Tibial artery (tissue), 4 donors: ENCODE results near the gene FNDC8.

Experiments
- DNase-seq, 2 donors: peaks; one replicate each; pipeline ENCODE4 v3.0.0-alpha.2; 2019
- H3K27ac ChIP-seq, 2 donors: fragments of 200-600 bp; sonication (generic) in 1 of 2; 1 replicate in 1 of 2; 2 replicates in 1 of 2; pipeline ENCODE4 v1.5.1; 2018 to 2019; ENCODE audit warnings: mild to moderate bottlenecking in 1 of 2
- H3K27me3 ChIP-seq, 2 donors: fragments of 200-600 bp; sonication (generic) in 1 of 2; one replicate each; pipeline versions ENCODE4 v1.5.1 to v1.6.0; 2016 to 2019
- H3K36me3 ChIP-seq, 3 donors: fragments of 200-600 bp; sonication (generic) in 2 of 3; one replicate each; pipeline ENCODE4 v1.5.1; 2016 to 2019; ENCODE audit warnings: mild to moderate bottlenecking in 2 of 3
- H3K4me1 ChIP-seq, 4 donors: fragments of 200-600 bp; sonication (generic) in 2 of 4; 1 replicate in 3 of 4; 2 replicates in 1 of 4; pipeline ENCODE4 v1.5.1; 2016 to 2019
- H3K4me3 ChIP-seq, 2 donors: fragments of 200-600 bp; sonication (generic) in 1 of 2; 1 replicate in 1 of 2; 2 replicates in 1 of 2; pipeline ENCODE4 v1.5.1; 2018 to 2019; ENCODE audit warnings: mild to moderate bottlenecking in 2 of 2
- H3K9me3 ChIP-seq, 3 donors: fragments of 200-600 bp; sonication (generic) in 1 of 3; one replicate each; pipeline ENCODE4 v1.5.1; 2016 to 2019
- CTCF ChIP-seq, 2 experiments: fragments of 200-600 bp in 1 of 2; fragments of 450-650 bp in 1 of 2; IDR thresholded peaks; one replicate each; pipeline ENCODE4 v1.5.1; 2017 to 2019; ENCODE audit warnings: antibody characterized with exemption in 2 of 2, mild to moderate bottlenecking in 1 of 2, moderate library complexity in 1 of 2
- intact Hi-C: fragments of 100-400 bp; cut with DNase I; formaldehyde crosslinking; loops from one replicate; pipeline ENCODE4 v1.15.0; 2023; ENCODE audit warnings: low total_unique reads

The FNDC8 gene

GRCh38 chr17:35154196-35155165 is 33.1 kb downstream of the FNDC8 start:
- no peaks in the 10 kb centered on the region for H3K4me1 ChIP-seq
- intact Hi-C loops: no loop called here
- H3K36me3 ChIP-seq: no peaks in the 10 kb centered on the region
- no peaks in the 10 kb centered on the region for H3K9me3 ChIP-seq
- no peak for TF ChIP-seq CTCF (IDR thresholded peaks at IDR 0.05)
- H3K4me3 ChIP-seq: no peak overlapping the region
- no peak overlapping the region for H3K27ac ChIP-seq
- peak in 1 of 2 donors; percentile 37 for DNase-seq
- H3K27me3 ChIP-seq: peaks cover 0 to 6% of the 10 kb centered on the region in 2 donors

- peaks cover 0 to 4% of the 10 kb centered on the region in 2 donors for H3K27me3 ChIP-seq
- H3K4me1 ChIP-seq: no peaks in the 10 kb centered on the region
- DNase-seq: no peak
- H3K27ac ChIP-seq: no peak overlapping the region
- intact Hi-C loops: no loop called here
- H3K4me3 ChIP-seq: no peak overlapping the region
- no peaks in the 10 kb centered on the region for H3K9me3 ChIP-seq
- no peaks in the 10 kb centered on the region for H3K36me3 ChIP-seq
- TF ChIP-seq CTCF (IDR thresholded peaks at IDR 0.05): no peak
Measured at GRCh38 chr17:35155246-35155645, 33.8 kb downstream of the FNDC8 start.

- H3K4me1 ChIP-seq: no peaks in the 10 kb centered on the region
- no peak for TF ChIP-seq CTCF (IDR thresholded peaks at IDR 0.05)
- peaks cover 0 to 8% of the 10 kb centered on the region in 2 donors for H3K27me3 ChIP-seq
- H3K27ac ChIP-seq: no peak overlapping the region
- no peaks in the 10 kb centered on the region for H3K9me3 ChIP-seq
- intact Hi-C loops: no loop called here
- H3K4me3 ChIP-seq: no peak overlapping the region
- H3K36me3 ChIP-seq: no peaks in the 10 kb centered on the region
- DNase-seq: no peak
Measured at GRCh38 chr17:35159940-35160339, 38.5 kb downstream of the FNDC8 start.

GRCh38 chr17:35160354-35161201 is 39.2 kb downstream of the FNDC8 start:
- no peak overlapping the region for H3K4me3 ChIP-seq
- TF ChIP-seq CTCF (IDR thresholded peaks at IDR 0.05): no peak
- H3K36me3 ChIP-seq: no peaks in the 10 kb centered on the region
- intact Hi-C loops: no loop called here
- H3K4me1 ChIP-seq: no peaks in the 10 kb centered on the region
- H3K27ac ChIP-seq: no peak overlapping the region
- H3K9me3 ChIP-seq: no peaks in the 10 kb centered on the region
- peaks cover 0 to 7% of the 10 kb centered on the region in 2 donors for H3K27me3 ChIP-seq
- peak in 1 of 2 donors; percentile 29 for DNase-seq

GRCh38 chr17:35161281-35161761 is 39.9 kb downstream of the FNDC8 start:
- H3K36me3 ChIP-seq: no peaks in the 10 kb centered on the region
- TF ChIP-seq CTCF (IDR thresholded peaks at IDR 0.05): no peak
- H3K4me1 ChIP-seq: no peaks in the 10 kb centered on the region
- no peak overlapping the region for H3K27ac ChIP-seq
- H3K4me3 ChIP-seq: no peak overlapping the region
- DNase-seq: peak in 1 of 2 donors; percentile 1
- peaks cover 0 to 7% of the 10 kb centered on the region in 2 donors for H3K27me3 ChIP-seq
- intact Hi-C loops: no loop called here
- no peaks in the 10 kb centered on the region for H3K9me3 ChIP-seq
